Type B pancreatic cell (in vitro differentiated cells): ENCODE measurements around the gene SDC3. TPM values are rescaled to one million over a fixed set of nuclear protein-coding genes. Genes with fewer than 3 reads are reported as not detected.

ENCODE experiments used
- DNase-seq: peaks from one replicate; pipeline ENCODE4 v3.0.0; 2021; ENCODE audit warnings: mixed read lengths; ENCODE audit not compliant: unreplicated experiment; ENCODE audit errors: extremely low spot score
- H3K27ac Mint-ChIP-seq: 2 replicates; pipeline ENCODE4 v1.8.0; 2021; ENCODE audit warnings: mild to moderate bottlenecking, mixed read lengths
- H3K27me3 Mint-ChIP-seq: 2 replicates; pipeline ENCODE4 v1.8.0; 2021; ENCODE audit warnings: mixed read lengths
- H3K36me3 Mint-ChIP-seq: 2 replicates; pipeline ENCODE4 v1.8.0; 2021; ENCODE audit warnings: mixed read lengths
- H3K4me1 Mint-ChIP-seq: one replicate; pipeline ENCODE4 v1.8.0; 2021; ENCODE audit warnings: mixed read lengths; ENCODE audit not compliant: unreplicated experiment
- H3K4me3 Mint-ChIP-seq: 2 replicates; pipeline ENCODE4 v1.8.0; 2021; ENCODE audit warnings: mild to moderate bottlenecking, mixed read lengths
- H3K9me3 Mint-ChIP-seq: 2 replicates; pipeline ENCODE4 v1.8.0; 2021; ENCODE audit warnings: mixed read lengths
- CTCF ChIP-seq: fragments of 200-600 bp; sonication (generic); conservative IDR thresholded peaks from 2 replicates; pipeline ENCODE4 v1.5.0; 2021; ENCODE audit warnings: antibody characterized with exemption, mild to moderate bottlenecking
- total RNA-seq: library from RNA; stranded (reverse); gene quantifications from 2 replicates; pipeline ENCODE4 v1.2.1, GENCODE V29; 2021; ENCODE audit warnings: low replicate concordance

The SDC3 gene
- total RNA-seq, 1 donor from 2014 or later: 54.2 TPM

GRCh38 chr1:30857964-30858363 lies 50.6 kb downstream of the SDC3 start:
- peaks cover 10% of the 10 kb centered on the region for H3K27me3 Mint-ChIP-seq
- no peaks in the 10 kb centered on the region for H3K36me3 Mint-ChIP-seq
- no peaks in the 10 kb centered on the region for H3K9me3 Mint-ChIP-seq
- peaks cover 24% of the 10 kb centered on the region for H3K4me1 Mint-ChIP-seq
- TF ChIP-seq CTCF: no peak
- no peak overlapping the region for H3K4me3 Mint-ChIP-seq
- DNase-seq: no peak
- H3K27ac Mint-ChIP-seq: no peak overlapping the region

DNA sequence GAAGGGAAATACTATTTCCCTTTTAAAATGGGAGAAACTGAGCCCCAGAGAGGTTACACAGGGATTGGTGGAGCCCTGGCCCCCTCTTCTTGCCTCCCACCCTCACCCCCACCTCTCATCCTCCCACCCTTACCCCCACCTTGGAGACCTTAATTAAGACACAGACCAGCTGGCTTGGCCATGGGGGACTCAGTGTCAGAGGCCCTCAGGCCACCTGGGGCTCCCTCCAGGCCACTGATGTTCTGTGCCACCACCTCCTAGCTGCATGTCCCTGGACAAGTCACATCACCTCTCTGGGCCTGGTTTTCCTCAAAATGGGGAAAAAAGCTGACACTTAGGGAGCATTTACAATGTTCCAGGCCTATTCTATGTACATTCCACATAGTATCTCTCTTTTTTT lies 51.5 kb downstream of the SDC3 start:
- H3K4me3 Mint-ChIP-seq: no peak overlapping the region
- no peaks in the 10 kb centered on the region for H3K9me3 Mint-ChIP-seq
- peaks cover 24% of the 10 kb centered on the region for H3K4me1 Mint-ChIP-seq

DNA sequence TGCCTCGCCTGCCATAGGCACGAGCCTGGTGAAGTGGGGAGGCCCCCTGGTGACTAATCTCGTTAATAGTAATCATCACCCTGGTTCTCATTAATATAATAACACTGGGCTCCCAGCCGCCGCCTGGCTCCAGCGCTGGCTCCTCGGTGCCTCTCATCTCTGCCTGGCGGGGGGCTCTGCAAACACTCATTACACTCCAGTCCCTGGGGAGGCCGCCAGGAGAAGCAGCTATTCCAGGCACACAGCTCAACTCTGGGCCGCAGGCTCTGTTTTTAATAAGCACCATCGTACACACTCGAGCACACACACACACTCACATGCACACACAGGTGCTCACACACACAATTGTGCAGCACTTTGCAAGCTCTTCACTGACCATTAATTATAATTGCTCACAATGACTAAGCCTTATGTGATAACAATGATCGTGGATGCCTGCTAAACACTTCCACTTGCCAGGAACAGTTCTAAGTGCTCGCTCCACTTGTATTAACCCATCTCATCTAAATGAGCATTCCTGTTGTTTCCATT lies 52.2 kb downstream of the SDC3 start:
- Mint-ChIP-seq H3K9me3 (no peaks in the 10 kb centered on the region), H3K4me3 (no peak overlapping the region), H3K4me1 (peaks cover 24% of the 10 kb centered on the region), H3K27ac (no peak overlapping the region), H3K27me3 (peaks cover 10% of the 10 kb centered on the region), H3K36me3 (no peaks in the 10 kb centered on the region)
- no peak for TF ChIP-seq CTCF
- no peak for DNase-seq

More for the DNA sequence above, 51.5 kb downstream of the SDC3 start:
- Mint-ChIP-seq H3K27me3 (peaks cover 10% of the 10 kb centered on the region), H3K36me3 (no peaks in the 10 kb centered on the region), H3K27ac (no peak overlapping the region)
- no peak for DNase-seq
- no peak for TF ChIP-seq CTCF

DNA sequence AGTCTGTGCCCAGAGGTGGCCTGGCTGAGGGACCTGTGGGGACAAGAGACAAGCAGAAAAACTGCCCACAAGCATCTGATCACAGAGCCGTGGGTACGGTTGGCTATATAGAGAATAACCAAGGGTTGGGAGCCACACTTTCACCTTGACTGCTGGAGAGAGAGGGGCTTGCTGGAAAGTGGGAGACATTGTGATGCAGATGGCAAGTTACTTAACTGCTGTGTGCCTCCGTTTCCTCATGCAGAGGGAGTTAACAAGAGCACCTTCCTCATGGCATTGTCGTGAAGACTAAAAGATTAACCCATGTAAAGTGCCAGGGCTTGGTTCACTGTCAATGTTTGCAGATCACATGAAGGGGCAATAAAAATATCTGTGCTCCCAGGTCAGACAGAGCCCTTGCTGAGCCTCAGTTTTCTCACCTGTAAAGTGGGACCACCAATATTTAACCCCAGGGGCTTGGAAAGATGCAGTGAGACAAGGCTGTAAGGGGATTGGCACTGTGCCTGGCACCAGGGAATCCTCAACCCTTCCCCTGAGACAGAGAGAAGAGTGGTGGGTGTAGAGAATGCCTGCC lies 52.8 kb downstream of the SDC3 start:
- no peak overlapping the region for H3K27ac Mint-ChIP-seq
- no peaks in the 10 kb centered on the region for H3K9me3 Mint-ChIP-seq
- no peak overlapping the region for H3K4me3 Mint-ChIP-seq
- TF ChIP-seq CTCF: no peak
- DNase-seq: no peak
- H3K36me3 Mint-ChIP-seq: no peaks in the 10 kb centered on the region
- H3K4me1 Mint-ChIP-seq: peaks cover 24% of the 10 kb centered on the region
- peaks cover 10% of the 10 kb centered on the region for H3K27me3 Mint-ChIP-seq

- no peak for DNase-seq
- H3K4me1 Mint-ChIP-seq: peaks cover 14% of the 10 kb centered on the region
- TF ChIP-seq CTCF: peak; percentile 21
These were observed 55.2 kb downstream of the SDC3 start for GRCh38 chr1:30853350-30853749.

More at GRCh38 chr1:30853350-30853749, 55.2 kb downstream of the SDC3 start:
- Mint-ChIP-seq H3K27me3 (peaks cover 13% of the 10 kb centered on the region), H3K36me3 (no peaks in the 10 kb centered on the region), H3K4me3 (no peak overlapping the region), H3K9me3 (no peaks in the 10 kb centered on the region), H3K27ac (no peak overlapping the region)
